ENCODE measurements around the gene PCNX3.

DNA sequence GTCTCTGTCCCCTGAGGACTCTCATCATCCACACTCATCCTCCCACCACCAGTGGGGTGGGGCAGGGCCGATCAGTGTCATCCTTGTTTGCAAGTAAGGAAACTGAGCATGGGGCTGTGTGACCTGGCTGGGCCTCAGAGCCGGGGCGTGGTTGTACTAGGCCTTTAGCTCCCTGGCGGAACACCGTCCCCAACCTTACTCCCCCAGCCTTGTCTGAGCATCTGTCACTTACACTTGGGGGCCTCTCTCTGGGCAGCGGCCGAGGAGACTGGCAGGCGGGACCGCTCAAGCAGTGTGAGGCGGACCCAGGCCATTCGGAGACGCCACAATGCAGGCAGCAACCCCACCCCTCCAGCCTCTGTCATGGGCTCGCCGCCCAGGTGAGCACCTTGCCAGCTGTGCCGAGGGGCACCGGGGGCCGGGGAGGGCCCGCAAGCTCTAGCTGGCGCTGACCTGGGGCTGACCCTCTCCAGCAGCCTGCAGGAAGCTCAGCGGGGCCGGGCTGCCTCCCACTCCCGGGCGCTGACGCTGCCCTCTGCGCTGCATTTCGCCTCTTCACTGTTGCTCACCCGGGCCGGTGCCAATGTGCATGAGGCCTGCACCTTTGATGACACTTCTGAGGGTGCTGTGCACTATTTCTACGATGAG, 3.8 kb downstream of the PCNX3 start:
- TF ChIP-seq, protein P1, sequence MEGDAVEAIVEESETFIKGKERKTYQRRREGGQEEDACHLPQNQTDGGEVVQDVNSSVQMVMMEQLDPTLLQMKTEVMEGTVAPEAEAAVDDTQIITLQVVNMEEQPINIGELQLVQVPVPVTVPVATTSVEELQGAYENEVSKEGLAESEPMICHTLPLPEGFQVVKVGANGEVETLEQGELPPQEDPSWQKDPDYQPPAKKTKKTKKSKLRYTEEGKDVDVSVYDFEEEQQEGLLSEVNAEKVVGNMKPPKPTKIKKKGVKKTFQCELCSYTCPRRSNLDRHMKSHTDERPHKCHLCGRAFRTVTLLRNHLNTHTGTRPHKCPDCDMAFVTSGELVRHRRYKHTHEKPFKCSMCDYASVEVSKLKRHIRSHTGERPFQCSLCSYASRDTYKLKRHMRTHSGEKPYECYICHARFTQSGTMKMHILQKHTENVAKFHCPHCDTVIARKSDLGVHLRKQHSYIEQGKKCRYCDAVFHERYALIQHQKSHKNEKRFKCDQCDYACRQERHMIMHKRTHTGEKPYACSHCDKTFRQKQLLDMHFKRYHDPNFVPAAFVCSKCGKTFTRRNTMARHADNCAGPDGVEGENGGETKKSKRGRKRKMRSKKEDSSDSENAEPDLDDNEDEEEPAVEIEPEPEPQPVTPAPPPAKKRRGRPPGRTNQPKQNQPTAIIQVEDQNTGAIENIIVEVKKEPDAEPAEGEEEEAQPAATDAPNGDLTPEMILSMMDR (conservative IDR thresholded peaks at IDR 0.05 in 1 of 2, IDR thresholded peaks at IDR 0.05 in 1 of 2; ENCODE audit: low read depth in 1 of 2, low read length in 2 of 2), result no peak
- no peak for TF ChIP-seq EZH2 (IDR thresholded peaks at IDR 0.05; ENCODE audit: low read length, missing control alignments)
